GM18498 (cell line): ENCODE data around the gene GC.
"Not testable (repeated sequence)": the region's sequence is repeated elsewhere in the genome, so short reads cannot be mapped to it uniquely, and the experiment has no call there.

Experiments
- ATAC-seq: cut with Tn5 transposase; IDR thresholded peaks from one replicate; pipeline ENCODE4 v1.9.1; 2021; ENCODE audit warnings: mild to moderate bottlenecking, moderate library complexity; ENCODE audit not compliant: unreplicated experiment

GC gene

DNA sequence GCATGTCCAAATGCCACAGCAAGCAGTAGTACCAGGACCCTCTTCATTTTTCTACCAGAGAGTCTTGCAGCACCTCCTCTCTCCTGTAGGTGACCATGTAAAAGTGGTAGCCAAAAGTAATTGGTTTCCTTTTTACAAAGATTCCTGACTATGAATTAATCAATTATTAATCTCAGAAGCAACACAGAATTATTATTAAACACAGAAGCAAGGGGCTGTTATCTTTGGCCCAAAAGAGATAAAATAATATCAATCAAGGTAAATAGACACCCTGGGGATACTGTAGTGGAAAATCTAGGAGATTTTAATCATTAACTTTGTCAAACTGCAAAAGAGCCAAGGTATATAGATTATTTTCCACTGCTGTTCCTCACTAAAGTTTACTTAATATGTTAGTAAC is at the start of gene GC:
Gene GC (minus strand): TSS at position 108 of the 400 bp plus-strand sequence. CDS start 61 bp downstream, at position 47.
- ATAC-seq, result no peak

GRCh38 chr4:71833232-71833900 is 49.5 kb upstream of the GC start:
- no peak for ATAC-seq

- no peak for ATAC-seq
Measured at GRCh38 chr4:71832049-71832448, 48.2 kb upstream of the GC start.

- peak; percentile 65 for ATAC-seq
Measured at GRCh38 chr4:71830497-71831190, 46.8 kb upstream of the GC start.

DNA sequence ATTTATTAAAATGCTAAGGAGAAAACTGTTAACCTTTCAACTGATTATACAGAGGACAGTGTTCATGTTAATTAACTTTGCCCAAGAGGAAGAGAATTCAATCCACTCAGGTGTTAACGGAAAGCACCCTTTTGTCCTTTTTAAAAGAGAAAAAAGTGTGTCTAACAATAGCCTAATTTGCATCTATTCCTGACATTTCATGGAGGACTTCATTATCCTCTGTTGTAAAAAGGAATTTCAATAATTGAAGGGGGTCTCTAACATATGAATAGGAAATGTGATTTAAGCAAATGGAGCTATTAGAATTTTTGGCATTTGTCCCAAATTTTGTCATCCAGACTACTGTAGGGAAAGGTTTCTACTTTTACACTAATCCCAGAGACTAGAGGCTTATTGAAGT is 44.6 kb upstream of the GC start:
- ATAC-seq, result no peak

DNA sequence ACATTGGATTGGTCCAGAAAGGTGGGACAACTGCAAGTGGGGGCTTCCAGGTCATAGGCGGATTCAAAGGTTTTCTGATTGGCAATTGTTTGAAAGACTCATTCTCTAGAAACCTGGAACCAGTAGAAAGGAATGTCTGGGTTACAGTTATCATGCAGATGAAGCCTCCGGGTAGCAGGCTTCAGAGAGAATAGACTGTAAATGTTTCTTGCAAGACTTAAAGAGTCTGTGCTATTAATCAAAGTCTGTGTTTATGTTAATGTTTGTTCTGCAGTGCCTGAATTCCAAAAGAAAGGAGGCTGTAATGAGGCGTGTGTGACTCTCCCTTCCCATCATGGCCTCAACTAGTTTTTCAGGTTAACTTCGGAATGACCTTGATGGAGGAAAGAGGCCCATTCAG is 43.9 kb upstream of the GC start:
- no peak for ATAC-seq

DNA sequence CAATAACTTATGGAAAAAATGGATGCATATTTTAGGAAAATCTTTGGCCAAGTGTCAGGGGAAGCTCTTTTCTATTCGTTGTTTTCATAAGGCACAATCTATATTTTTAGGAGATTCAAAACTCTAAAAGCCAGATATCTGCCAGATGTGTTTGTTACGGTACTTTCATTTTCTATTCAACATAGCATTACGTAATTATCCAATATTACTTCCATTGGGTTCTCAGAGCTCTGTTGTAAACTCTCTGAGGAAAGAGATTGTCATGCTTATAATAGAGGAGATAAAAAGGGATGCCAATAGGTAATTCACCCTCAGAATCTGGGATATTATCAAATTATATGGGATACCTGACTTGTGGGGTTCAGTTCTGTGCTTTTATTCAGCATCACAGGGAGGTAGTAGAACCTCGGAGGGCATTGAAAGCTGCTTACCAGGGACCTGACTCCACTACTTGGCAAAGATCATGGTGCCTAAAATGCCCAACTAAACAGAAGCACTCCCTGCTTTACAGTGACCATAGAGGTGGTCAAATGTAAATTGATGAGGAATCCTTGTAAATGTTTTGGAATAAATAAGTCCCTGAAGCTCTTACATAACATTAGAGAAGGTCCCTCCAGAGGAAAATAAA is 32.9 kb upstream of the GC start:
- no peak for ATAC-seq

GRCh38 chr4:71814433-71814832 is 30.6 kb upstream of the GC start:
- no peak for ATAC-seq

DNA sequence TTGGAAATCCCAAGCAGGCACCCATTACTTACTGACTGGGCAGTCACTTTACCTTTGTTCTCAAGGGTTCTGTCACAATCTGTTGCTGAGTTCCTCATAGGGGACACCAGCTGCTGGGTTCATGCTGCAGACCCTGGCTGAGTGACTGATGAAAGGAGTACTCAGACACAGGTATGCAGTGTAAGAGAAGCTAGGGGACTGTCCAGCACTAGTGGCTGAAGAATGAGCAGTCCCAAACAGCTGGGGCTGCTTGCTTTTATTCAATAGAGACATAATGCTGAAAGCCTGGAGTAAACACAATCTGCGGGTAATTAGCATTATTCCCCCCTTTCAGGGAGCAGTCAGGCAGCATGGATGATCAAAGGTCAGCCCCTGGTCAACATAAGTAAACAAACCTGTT is 25.9 kb upstream of the GC start:
- ATAC-seq, result not testable (repeated sequence)

- no peak for ATAC-seq
Measured at GRCh38 chr4:71807469-71807868, 23.6 kb upstream of the GC start.

DNA sequence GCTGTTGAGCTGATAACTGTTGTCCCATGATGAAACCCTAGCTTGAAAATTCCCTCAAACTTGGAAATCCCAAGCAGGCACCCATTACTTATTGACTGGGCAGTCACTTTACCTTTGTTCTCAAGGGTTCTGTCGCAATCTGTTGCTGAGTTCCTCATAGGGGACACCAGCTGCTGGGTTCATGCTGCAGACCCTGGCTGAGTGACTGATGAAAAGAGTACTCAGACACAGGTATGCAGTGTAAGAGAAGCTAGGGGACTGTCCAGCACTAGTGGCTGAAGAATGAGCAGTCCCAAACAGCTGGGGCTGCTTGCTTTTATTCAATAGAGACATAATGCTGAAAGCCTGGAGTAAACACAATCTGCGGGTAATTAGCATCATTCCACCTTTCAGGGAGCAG is 21.4 kb upstream of the GC start:
- ATAC-seq, result not testable (repeated sequence)

GRCh38 chr4:71804017-71804697 is 20.3 kb upstream of the GC start:
- not testable (repeated sequence) for ATAC-seq

- ATAC-seq, result no peak
Measured at GRCh38 chr4:71785959-71786358, 2.1 kb upstream of the GC start.

GRCh38 chr4:71784569-71785197 is 804 bp upstream of the GC start:
- no peak for ATAC-seq

DNA sequence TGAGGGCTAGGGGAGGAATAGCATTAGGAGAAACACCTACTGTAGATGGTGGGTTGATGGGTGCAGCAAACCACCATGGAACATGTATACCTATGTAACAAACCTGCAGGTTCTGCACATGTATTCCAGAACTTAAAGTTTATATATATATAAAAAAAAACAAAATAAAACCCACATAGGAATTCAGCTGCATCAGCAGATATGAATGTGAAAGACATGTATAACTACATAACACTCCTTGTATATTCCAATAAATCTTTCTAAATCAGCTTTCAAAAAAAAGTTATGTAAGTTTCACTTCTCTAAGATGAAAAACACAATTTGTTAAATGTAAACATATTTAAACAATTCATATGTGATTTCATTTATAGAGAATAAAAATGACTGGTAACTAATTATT is 6.0 kb downstream of the GC start:
- no peak for ATAC-seq

- no peak for ATAC-seq
Measured at GRCh38 chr4:71775449-71775848, 8.4 kb downstream of the GC start.

DNA sequence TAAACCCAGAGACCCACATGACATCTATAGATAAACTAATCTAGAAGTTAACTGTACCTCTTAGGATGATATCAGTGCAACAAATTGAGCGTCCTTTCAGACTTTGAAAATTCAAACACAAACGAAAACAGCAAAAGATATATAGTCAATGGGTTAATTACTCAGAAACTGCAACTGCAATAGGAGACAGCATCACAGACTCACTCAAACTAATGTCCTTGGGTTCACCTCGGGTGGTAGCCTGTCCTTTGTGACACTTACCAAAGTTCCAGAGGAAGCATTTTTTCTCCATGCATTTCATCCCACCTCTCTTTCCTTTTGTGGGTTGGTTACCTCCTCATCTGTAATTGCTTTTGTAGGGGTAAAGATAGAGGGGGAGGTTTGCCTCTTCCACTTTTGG is 9.7 kb downstream of the GC start:
- ATAC-seq, result no peak

DNA sequence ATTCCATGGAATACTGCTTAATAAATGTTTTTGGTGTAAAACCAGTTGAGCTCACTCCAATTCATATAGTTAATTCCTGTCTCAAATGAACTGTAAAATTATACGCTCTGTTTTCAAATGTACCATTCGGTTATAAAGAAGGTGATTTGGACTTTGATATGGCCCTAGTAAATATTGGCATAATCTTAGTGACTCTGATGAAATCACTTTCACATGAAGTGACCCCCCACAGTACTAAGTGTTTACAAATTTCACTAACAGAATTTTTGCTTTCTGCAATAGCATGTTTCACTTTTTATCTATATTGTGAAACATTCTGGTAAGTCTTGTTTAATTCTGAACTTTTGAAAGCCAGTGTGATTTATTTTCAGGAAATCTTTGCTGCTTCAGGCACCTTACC is 10.9 kb downstream of the GC start:
- ATAC-seq, result no peak

DNA sequence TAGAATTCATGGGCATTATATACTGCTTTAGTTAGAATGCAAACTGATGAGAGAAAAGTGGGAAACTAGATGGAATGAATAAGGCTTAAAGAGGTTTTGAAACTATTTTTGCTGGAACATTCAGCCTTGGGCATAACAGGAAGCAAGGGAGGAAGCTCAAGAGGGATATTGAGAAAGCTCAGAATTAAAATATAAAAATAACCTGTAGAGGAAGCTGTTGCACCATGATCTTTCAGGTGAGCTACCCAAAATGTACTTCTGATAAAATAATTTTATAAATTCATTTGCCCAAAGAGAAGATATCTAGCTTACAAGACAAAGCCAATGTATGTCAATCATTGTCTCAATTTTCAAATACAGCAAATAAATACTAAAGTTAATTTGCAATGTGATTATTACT is 11.3 kb downstream of the GC start:
- no peak for ATAC-seq

DNA sequence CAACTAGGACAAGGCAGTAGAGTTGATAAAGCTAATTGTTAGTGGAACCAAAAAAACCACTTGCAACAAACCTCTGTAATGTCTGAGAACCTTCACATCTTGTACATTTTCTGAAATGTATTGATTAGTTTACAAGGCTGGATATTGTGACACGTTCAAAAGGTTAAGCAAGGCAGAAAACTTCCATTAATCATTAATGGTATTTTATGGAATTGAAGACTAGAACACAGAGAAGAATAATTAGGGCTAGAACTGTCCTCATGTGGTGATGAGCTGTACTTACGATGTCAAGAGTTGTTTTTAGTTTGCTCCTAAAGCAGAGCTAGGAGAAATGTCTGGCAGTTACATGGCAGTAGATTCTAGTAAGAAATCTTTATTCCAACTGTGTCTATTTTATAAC is 12.3 kb downstream of the GC start:
- no peak for ATAC-seq

DNA sequence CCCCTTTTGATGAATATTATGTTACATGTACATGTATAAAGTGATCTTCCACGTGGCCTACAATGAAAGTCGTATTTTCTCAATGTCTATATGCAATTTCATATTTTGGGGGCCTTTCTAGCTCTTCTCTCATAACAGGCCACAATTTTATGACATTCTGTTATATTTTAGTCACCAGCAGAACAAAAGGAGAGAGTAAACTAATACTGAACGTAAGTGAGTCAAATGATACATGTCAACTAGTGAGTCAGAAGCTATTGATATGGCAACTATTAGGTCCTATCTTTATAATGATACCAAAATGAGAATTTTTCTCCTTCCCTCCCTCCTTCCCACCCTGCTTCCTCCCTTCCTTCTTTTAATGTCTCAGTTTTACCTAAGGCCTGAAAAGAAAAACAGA is 14.4 kb downstream of the GC start:
- ATAC-seq, result no peak
